RCC 7860 (cell line): ENCODE measurements around the gene BCHE.

ENCODE experiments used
- DNase-seq: peaks from one replicate; pipeline ENCODE4 v3.0.0-alpha.2; 2015; ENCODE audit warnings: low spot score
- FAIRE-seq: peaks from 2 replicates; lab custom pipeline; 2012; peaks lifted over from hg19 to GRCh38; lab: Jason Lieb, UNC

Gene BCHE

GRCh38 chr3:165754219-165755007 lies 82.8 kb downstream of the BCHE start:
- DNase-seq, result no peak
- FAIRE-seq, result no peak

GRCh38 chr3:165753560-165753959 lies 83.7 kb downstream of the BCHE start:
- FAIRE-seq, result peak; percentile 45
- no peak for DNase-seq

GRCh38 chr3:165751637-165752036 lies 85.6 kb downstream of the BCHE start:
- DNase-seq (no peak), FAIRE-seq (no peak)

- peak; percentile 55 for DNase-seq
- peak; percentile 57 for FAIRE-seq
Measured at GRCh38 chr3:165749821-165750220, 87.4 kb downstream of the BCHE start.

GRCh38 chr3:165749241-165749640 lies 88.0 kb downstream of the BCHE start:
- DNase-seq (no peak), FAIRE-seq (no peak)

- no peak for FAIRE-seq
- DNase-seq, result no peak
Measured at GRCh38 chr3:165748094-165748493, 89.1 kb downstream of the BCHE start.

- FAIRE-seq, result no peak
- no peak for DNase-seq
Measured at GRCh38 chr3:165746874-165747273, 90.3 kb downstream of the BCHE start.

- no peak for FAIRE-seq
- no peak for DNase-seq
Measured at GRCh38 chr3:165744025-165744424, 93.2 kb downstream of the BCHE start.

GRCh38 chr3:165742351-165742750 lies 94.9 kb downstream of the BCHE start:
- no peak for DNase-seq
- FAIRE-seq, result no peak

- FAIRE-seq (no peak), DNase-seq (no peak)
Measured at GRCh38 chr3:165729756-165730155, 107.5 kb downstream of the BCHE start.

- DNase-seq (no peak), FAIRE-seq (no peak)
Measured at GRCh38 chr3:165728924-165729323, 108.3 kb downstream of the BCHE start.

- FAIRE-seq, result no peak
- DNase-seq, result no peak
Measured at GRCh38 chr3:165725296-165725695, 111.9 kb downstream of the BCHE start.
